Stimulated activated CD8-positive, alpha-beta memory T cell treated with anti-CD3 and anti-CD28 coated beads, Interleukin-12 subunit alpha, Interleukin-12 subunit beta, amount 100 ng/mL, for 1 hour (primary cell): ENCODE results near the gene SLC45A3.
"Not testable (repeated sequence)": the region's sequence is repeated elsewhere in the genome, so short reads cannot be mapped to it uniquely, and the experiment has no call there.

ENCODE experiments used
- DNase-seq: peaks from one replicate; pipeline ENCODE4 v3.0.0-alpha.2; 2020; ENCODE audit warnings: low read depth

Gene SLC45A3, protein sequence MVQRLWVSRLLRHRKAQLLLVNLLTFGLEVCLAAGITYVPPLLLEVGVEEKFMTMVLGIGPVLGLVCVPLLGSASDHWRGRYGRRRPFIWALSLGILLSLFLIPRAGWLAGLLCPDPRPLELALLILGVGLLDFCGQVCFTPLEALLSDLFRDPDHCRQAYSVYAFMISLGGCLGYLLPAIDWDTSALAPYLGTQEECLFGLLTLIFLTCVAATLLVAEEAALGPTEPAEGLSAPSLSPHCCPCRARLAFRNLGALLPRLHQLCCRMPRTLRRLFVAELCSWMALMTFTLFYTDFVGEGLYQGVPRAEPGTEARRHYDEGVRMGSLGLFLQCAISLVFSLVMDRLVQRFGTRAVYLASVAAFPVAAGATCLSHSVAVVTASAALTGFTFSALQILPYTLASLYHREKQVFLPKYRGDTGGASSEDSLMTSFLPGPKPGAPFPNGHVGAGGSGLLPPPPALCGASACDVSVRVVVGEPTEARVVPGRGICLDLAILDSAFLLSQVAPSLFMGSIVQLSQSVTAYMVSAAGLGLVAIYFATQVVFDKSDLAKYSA

DNA sequence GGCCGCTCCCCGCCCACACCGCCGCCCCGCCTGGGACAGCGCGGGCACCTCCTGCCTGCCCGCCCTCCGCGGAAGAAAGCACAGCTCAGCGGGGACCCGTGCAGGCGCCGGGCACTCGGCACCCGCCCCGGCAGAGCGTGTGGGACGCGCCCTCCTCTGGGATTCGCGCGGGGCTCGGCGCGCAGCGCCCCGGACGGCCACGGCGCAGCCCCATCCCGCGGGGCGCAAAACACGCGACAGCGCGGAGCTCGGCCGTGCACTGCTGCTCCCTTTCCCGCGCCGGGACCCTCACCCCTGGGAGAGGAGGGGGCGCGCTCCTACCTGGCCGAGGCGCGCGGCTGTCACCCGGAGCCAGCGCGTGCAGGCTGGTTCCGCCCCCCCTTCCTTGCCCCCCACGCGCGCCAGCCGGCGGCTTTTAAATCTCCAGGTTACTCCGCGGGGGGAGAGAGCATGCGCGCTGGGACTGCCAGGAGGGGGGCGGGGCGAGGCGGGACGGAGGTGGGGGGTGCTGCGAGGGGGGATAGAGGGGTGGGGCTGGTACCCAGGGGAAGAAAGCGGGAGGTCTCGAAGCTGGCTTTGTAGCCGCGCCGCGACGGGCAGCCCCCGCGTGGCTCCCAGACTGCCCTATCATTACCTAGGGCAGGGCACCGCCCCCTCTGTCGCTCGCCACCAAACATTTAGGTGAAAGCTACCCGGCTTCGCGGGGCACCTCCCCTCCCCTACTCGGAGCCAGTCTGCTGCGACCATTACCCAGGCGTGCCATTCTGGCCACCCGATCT, at the start of gene SLC45A3:
Gene SLC45A3 (minus strand): TSS at position 437 of the 779 bp plus-strand sequence. CDS start 15,853 bp downstream, outside the sequence.
- peak; percentile 33 for DNase-seq

DNA sequence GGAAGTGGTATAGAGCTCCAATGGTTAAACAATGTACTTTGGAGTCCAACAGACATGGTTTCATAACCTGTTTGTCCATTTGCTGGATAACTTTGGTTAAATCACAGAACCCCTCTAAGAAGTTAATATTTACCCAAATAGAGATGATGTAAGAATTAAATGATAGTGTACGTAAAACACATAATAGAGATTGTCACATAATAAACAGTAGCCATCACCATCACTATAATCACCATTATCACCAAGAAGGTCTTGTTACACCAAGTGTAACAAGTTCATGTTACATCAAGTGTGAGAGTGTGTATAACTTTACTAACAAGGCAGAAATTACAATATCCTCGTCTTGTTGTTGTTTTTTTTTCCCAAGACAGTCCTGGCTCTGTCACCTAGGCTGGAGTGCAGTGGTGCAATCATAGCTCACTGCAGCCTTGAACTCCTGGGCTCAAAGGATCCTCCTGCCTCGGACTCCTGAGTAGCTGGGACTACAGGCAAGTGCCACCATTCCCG, 46.4 kb upstream of the SLC45A3 start:
- no peak for DNase-seq

DNA sequence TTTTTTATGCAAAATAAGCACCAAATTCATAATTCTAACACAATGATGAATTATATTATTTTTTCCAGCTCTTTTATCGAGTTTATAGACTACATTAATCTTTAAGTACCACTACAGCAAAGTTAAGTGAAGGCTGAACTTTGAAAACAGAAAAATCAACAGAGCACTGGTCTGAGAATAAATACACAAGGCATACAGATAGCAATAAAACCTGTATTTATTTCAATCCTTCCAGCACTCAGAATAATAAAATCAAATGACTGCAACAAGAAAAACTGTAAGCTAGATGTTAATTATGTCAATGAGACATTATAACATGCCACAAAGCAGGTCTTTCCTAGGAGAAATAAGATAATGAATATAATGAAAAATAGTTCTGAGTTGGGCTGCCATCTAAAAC, 45.2 kb upstream of the SLC45A3 start:
- no peak for DNase-seq

DNA sequence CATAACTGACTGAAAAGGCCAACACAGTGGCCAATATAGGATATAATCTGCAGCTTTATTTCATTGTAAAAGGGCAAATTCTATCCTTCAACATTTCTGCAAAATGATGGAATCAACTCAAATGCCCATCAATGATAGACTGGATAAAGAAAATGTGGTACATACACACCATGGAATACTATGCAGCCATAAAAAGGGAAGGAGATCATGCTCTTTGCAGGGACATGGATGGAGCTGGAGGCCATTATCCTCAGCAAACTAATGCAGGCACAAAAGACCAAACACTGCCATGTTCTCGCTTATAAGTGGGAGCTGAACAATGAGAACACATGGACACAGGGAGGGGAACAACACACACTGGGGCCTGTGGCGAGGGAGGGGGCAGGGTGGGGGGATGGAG, 40.4 kb upstream of the SLC45A3 start:
- not testable (repeated sequence) for DNase-seq

DNA sequence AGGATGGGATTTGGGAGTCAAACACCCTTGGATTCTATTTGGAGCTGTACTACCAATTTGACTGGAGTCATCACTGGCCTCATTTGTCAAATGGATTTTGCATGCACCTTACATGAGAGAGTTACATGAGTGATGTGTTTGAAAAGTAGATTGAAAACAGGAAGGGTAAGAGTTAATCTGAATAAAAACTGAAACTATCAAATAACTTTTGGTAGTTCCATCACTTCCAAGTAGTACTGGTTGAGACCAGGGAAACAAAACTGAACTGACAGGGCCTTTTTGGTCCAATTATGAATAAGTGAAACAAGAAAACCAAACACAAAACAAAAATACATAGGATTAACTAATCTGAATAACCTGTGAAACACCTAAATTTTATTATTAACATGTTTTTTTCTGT, 39.5 kb upstream of the SLC45A3 start:
- no peak for DNase-seq

DNA sequence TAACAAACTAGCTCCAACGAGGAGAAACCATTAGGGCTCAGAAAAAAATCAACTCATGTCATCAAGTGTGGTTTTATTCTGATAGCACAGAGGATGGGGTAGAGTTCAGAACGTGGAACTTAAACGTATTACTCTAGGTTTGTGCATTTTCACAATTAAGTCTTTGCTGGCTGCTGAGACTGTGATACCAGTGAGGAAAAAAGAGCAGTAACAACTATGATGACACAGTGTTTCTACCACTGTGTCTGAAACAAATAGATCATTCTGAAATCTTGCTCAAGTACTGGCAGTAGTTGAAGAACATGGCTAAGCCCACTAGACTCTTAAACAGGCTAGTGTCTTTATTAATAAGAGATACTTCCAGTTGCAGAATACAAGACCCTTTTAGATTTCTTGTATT, 38.7 kb upstream of the SLC45A3 start:
- DNase-seq = no peak

DNA sequence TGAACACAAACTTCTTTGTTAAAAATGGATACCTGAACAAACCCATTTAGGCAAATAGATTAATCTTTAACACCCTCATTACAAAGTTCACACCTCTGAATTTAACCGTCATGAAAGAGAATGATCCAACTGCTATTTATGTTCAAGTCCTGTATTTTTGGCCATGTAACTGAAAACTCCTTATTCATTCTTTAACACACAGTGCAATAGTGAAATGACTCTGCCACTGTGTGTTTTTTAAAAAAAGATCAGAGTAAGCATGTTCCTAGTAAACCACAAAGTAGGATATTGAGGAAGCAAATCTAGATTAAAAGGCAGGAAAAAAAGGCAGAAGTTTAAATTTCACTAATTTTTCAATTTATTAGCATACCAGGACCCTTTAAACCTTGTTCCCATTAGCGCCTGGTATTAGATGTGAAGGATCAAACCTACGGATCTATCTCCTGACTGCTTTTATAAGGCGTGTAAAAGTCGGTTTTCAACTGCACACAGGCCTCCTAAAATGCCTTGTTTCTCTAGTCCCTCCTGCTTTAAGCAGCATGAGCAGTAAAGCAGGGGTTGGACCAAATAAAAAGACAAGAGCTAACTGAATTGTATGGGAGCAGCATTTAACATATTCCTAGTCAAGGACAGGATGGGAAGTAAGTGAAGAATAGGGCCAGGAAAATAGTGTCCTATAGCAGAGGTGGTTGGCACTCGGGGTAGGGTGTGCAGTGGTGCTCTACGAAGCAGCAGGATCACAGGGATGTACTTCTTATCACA, 36.2 kb upstream of the SLC45A3 start:
- DNase-seq = no peak

DNA sequence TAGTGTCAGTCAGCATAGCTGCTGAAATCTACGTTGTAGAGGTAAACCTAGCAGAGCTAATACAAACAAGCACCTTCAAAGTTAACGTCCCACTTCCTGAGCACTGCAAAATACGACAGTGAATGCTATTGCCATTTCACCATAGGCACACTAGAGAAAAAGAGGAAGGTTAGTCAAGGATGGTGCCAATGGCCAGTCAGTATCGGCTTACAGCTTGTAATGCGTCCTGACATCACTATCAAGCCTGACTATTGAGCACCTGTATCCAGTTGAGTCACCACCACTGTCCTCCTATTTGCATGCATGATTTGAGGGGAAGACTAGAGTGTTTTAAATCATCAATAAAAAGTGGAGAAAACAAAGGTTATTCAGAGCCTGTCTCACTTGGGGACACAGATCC, 35.3 kb upstream of the SLC45A3 start:
- DNase-seq = no peak

DNA sequence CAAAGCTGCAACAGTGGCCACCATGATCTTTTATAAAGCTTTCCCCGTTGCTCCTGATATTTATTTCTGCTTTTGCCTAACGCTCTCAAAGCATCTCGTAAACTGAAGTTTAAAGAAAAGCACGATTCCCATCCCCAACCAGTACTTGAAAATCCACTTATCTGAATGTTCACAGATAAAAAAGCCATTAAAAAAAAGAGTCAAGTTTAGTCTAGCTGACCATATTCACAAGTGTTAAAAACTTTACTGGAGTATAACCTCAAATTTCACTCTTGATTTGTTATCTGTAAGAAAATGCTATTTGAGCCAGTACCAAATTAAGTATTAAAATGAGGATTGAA, 34.6 kb upstream of the SLC45A3 start:
- DNase-seq = no peak

DNA sequence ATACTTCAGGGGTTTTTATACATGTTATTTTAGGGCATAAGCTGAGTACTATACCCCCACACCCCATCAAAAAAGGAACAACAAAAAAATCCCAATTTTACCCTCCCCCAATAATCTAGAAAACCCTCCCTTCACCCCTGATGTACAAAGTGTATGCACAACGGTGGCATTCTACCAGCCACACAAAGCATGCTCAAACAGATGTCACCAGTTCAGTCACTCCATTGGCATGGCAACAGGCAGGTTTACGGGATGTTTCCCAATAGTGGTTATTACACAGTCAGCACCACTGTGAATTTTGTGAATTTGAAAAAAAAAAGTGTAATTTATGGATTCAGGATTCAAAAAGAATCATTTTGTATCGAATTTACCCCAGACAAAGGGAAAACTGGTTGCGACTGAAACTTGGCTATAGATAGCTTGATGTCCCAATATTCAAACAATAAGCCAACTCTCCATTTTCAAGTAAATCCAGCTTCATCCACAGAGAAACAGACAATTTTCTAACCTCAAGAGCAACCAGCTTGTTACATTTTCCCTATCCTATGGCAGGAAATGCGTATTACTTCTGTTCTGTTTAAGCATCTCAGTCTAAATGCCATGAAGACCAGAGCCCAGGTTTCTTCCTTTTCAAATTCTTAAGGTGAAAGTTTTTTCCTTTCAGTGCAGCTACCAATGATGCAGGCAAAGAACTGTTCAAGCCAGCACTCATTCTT, 34.0 kb upstream of the SLC45A3 start:
- no peak for DNase-seq

DNA sequence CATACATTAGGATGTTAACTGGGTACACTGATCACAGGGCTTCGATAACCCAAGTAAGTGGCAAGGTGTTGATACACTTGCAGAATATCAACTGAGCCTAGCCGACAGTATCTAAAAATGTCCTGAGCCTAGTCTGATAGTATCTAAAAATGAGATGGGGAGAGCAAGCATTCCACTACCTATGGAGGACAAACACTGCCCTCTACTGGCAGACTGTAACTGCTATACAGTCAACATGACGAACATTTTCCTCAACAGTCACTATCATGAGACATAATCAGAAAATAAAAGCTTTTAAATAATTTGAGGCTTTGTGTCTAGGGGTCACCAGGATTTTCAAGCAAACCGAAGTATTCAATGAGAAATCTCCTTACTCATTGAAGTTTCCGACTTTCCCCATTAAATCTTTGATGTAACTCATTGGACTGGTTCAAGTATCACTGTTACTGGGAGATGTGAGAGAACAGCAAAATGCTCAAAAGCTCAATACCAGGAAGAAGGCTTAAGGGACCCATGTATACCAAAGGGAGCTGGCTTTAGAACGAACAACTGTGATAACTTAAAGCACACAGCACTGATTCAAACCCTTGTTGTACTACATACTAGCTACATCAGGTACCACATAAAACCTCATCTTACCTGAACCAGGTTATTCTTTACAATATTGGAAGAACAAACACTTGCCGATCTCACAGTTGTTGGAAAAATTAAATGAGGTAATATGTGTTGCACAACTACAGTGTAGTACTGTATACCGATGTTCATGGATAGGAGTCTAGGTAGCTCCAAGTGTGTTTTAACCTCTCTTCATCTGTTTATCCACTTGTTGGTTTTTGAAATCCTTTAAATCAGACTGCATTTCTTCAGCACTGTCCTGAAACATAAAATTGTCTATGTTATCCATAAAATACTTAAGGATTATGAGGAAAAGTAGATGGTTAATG, 31.1 kb upstream of the SLC45A3 start:
- DNase-seq = peak; percentile 55

DNA sequence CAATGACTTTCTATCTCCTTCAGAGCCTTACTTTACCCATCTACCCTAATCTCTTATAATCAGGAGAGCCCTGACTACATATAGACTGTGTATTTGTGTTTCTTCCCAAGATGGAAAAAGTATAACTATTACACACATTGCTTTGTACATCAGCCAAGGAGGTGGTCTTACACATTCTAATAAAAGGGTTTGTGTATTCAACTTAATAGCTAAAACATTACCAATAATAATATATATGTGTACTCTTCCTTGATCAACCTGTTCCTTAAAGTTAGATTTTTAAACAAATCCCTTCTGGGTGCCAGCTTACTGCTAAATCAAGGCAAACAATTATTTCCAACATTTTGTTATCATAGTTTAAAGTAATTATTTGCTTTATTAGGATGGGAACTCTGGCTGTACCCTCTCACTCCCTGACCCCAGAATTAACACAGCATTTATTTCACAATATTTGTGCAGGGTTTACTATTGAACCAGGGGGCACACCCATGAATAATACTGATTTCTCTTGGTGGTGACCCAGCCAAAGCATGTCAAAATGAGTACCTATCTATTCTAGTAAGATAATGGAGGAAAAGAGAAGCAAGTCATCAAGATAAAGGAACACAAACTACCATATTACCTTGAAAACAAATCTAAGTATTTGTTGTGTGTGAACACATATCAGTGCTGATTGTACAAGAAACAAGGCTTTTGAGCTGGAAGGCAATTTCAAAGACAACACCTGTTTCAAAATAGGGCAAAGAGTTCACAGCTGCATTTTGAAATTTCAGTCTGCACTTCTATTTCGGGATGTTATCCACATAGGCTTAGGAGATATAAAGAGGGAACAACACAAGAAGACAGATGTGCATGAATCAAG, 30.1 kb upstream of the SLC45A3 start:
- DNase-seq = no peak

DNA sequence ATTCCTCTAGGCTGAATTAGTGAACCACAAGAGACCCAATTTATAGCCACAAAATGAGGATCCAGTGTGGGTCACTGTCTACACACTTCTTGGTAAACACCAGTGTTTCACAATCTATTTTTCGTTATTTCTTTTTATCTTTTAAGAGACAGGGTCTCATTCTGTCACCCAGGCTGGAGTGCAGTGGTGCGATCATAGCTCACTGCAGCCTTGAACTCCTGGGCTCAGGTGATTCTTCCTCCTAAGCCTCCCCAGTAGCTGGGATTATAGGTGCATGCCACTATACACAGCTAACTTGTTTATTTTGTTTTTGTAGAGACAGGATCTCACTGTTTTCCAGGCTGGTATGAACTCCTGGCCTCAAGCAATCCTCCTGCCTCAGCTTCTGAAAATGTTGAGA, 29.3 kb upstream of the SLC45A3 start:
- no peak for DNase-seq

DNA sequence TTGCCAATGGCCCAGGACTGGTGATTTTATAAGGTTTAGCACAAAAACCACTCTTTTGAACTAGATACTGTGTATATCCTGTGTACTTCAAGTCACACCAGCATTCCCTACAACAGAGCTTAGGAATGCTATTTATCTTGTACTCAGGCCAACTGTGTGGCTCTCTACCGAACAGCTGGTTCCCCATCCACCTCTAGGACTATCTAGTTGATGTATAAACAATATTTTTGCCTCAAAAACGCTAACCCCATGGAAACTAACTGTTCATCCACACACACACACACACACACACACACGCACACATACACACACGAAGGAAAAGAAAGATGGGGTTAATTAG, 28.7 kb upstream of the SLC45A3 start:
- DNase-seq = no peak

DNA sequence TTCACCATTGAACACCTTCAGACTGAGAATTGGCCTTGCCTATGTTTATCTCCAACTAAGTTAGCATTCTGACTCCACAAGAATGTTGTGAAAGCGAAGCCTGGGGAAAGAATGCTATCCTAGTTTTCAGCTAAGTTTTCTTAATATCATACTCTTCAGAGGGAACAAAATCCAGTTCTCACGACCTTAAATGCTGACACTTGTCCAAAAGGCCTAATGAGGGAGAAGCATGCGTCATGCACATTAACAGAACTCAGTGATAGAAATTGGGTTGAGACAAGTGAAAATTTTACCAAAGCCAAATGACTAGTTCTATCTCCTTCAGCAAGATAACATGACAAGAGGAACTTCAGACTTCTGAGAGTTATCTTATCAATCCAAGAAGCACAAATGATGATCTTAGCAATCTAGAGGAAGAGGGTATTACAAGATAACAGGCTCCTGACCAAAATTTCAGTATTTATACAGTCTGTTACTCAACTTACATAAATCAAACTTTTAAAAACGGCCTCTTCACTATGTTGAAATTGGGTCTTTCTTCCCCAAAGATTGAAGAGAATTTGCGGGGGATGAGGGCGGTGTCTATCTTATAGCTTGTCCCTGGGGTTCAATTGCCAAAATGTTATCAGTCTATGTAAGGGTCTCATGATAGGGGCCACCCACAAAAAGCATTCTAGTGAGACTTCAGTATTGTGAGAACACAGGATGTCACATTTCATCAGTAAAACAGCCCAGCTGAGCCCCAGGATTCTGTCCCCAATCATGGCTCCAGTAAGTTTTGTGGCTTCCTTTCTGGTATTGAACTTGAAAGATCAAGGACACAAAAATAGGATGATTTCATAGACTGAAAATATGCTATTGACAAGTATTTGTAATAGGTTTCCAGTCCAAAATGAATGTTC, 26.5 kb upstream of the SLC45A3 start:
- DNase-seq = no peak

DNA sequence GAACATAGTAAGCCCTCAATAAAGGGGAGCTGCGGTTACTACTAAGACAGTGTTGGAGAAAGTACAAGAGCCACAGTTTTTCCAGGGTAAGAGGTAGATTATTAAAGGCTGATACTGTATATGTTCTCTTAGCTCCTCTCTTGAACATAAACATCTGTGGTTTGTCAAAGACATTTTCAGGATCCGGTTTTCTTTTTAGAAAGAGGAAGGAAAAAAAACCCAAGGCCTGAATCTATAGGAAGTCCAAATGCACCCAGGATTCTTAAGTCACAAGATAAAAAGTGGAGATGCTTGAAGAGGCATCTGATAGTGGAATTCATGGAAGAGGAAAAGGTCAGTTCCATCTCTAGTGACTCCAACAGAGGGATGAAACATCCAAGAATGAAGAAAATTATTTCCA, 24.6 kb upstream of the SLC45A3 start:
- DNase-seq = no peak

DNA sequence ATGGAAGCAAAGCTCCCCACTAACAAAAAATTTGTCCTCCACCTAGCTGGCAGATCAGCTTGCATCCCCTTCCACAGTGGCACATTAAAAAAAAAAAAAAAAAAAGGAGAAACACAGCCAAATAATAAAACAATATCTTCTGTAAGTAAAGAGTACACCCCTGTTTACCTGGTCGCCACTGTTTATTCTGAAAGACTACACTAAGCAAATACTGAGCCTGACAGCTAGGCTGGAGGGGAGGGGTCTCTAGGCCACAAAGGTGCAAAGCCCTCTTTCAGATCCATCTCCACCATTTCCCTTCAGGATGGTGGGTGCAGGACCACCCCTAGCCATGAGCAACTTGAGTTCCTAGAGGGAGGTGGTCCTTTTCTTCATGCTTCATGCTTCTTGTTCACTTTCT, 22.8 kb upstream of the SLC45A3 start:
- no peak for DNase-seq

DNA sequence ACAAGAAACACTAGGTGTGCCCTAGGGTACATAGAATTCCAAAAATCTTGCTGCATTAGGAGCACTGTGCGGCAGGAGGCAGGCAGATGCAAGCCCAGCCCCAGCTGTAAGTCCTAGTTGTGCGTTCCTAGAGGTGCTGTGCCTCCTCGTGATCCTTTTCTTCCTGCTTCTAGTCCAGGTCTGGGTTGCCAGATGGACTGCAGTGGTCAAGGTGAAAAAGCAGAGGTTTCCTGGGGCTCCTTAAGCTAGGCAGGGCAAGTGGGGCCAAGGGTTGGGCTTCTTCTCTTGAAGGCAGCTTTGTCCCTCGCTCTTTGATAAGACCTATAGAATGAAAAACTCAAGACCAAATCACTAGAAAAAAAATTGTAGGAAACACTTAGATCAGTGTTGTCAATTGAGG, 21.6 kb upstream of the SLC45A3 start:
- DNase-seq = no peak

DNA sequence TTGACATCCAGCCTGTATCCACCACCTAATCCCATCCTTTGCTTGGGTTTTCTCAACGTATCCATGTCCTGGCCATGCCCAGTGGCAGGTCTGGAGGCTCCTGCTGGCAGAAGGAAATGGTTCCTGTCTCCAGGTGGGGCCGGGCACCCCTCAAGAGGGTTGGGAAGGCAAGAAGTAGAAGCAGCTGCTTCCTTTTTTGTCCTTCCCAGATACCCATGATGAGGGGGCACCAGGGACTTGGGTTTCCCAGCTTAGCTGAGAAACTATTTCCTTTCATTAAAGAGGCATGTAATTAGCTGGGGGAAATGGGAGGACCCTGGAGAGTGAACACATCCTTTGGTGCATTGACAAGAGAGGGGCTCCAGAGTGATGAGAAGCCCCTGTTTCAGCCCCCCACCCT, 21.1 kb upstream of the SLC45A3 start:
- DNase-seq = no peak
